Astrocyte of the cerebellum (primary cell): ENCODE data around the gene TYW1.
"Not testable (repeated sequence)": the region's sequence is repeated elsewhere in the genome, so short reads cannot be mapped to it uniquely, and the experiment has no call there.

Source experiments
- DNase-seq: peaks from one replicate; pipeline ENCODE4 v3.0.0-alpha.2; 2011; ENCODE audit warnings: low read depth
- H3K4me3 ChIP-seq: 2 replicates; pipeline ENCODE4 v1.5.1; 2011; ENCODE audit warnings: mild to moderate bottlenecking, low read depth, low read length, moderate library complexity
- in situ Hi-C: cut with HindIII; loops from 2 replicates; pipeline ENCODE4 v1.10.0; 2017; ENCODE audit warnings: low sequenced_read_pairs
- TF ChIP-seq, protein P1 (sequence below): IDR thresholded peaks from 2 replicates; pipeline ENCODE4 v1.5.1; 2012; ENCODE audit warnings: low read length, low read depth, moderate library complexity, mild to moderate bottlenecking; ENCODE audit errors: missing control alignments

The TYW1 gene

GRCh38 chr7:67105377-67105776, 108.7 kb downstream of the TYW1 start:
- H3K4me3 ChIP-seq: no peak overlapping the region
- in situ Hi-C loops: no loop called here
- no peak for DNase-seq
- TF ChIP-seq, protein P1, sequence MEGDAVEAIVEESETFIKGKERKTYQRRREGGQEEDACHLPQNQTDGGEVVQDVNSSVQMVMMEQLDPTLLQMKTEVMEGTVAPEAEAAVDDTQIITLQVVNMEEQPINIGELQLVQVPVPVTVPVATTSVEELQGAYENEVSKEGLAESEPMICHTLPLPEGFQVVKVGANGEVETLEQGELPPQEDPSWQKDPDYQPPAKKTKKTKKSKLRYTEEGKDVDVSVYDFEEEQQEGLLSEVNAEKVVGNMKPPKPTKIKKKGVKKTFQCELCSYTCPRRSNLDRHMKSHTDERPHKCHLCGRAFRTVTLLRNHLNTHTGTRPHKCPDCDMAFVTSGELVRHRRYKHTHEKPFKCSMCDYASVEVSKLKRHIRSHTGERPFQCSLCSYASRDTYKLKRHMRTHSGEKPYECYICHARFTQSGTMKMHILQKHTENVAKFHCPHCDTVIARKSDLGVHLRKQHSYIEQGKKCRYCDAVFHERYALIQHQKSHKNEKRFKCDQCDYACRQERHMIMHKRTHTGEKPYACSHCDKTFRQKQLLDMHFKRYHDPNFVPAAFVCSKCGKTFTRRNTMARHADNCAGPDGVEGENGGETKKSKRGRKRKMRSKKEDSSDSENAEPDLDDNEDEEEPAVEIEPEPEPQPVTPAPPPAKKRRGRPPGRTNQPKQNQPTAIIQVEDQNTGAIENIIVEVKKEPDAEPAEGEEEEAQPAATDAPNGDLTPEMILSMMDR: no peak

DNA sequence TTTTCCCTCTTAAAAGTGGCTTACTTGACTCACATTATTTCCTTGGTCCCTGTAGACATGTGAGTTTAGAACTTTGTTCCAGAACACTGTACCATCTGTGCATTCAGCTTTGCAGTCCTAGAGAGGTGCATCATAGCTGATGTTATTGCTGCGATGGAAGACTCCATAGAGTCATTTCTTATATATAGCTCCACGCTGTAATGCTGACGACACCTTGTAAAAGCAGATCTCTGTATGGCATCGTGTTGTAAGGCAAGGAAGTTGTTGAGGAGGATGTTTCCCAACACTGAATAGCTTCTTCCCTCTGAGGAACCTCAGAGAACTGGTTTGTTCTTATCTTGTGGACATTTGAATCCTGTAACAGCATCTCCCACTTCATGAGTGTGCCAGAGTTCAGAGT, 109.6 kb downstream of the TYW1 start:
- H3K4me3 ChIP-seq, in situ Hi-C loops, DNase-seq: not testable (repeated sequence)

DNA sequence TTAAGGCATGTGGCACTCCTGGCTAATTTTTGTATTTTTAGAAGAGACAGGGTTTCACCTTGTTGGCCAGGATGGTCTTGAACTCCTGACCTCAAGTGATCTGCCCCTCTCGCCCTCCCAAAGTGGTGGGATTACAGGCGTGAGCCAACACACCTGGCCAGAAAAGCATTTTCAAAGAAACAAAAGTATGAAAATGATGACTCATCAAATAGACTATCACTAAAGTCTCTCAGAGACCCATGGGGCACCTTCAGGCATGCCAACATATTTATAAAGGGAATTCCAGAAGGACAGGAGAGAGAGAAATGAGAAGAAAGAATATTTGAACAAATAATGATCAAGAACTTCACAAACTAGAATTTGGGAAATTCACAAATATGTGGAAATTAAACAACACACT, 114.7 kb downstream of the TYW1 start:
- H3K4me3 ChIP-seq, in situ Hi-C loops: not testable (repeated sequence)

GRCh38 chr7:67114483-67115246, 118.0 kb downstream of the TYW1 start:
- in situ Hi-C loops, H3K4me3 ChIP-seq, DNase-seq: not testable (repeated sequence)

More for the DNA sequence above, 114.7 kb downstream of the TYW1 start:
- not testable (repeated sequence) for DNase-seq

DNA sequence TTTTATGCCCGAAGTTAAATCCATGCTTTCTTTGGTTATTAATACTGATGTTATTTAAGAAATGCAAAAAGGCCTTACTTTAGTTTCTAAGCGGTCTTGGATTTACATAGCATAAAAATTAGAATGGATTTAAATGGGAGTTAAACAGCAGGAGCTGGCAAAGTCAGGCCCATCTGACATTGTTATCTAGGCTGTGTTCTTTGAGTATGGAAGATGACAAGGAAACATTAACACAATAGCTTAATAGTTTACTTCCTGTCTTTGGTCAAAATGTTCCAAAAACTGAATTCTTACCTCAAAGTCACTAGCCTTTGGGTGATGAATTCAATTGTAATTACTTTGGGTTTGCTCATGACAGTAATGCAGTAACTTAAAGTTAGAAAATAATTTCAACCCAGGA, 123.9 kb downstream of the TYW1 start:
- DNase-seq, H3K4me3 ChIP-seq, in situ Hi-C loops: not testable (repeated sequence)

- H3K4me3 ChIP-seq, DNase-seq, in situ Hi-C loops: not testable (repeated sequence)
Measured at GRCh38 chr7:67128257-67128656, 131.6 kb downstream of the TYW1 start.

- H3K4me3 ChIP-seq, DNase-seq, in situ Hi-C loops: not testable (repeated sequence)
Measured at GRCh38 chr7:67130766-67131165, 134.1 kb downstream of the TYW1 start.

GRCh38 chr7:67134912-67135311, 138.3 kb downstream of the TYW1 start:
- in situ Hi-C loops, DNase-seq: not testable (repeated sequence)

GRCh38 chr7:67135617-67136486, 139.2 kb downstream of the TYW1 start:
- in situ Hi-C loops, H3K4me3 ChIP-seq, DNase-seq: not testable (repeated sequence)

More at GRCh38 chr7:67134912-67135311, 138.3 kb downstream of the TYW1 start:
- not testable (repeated sequence) for H3K4me3 ChIP-seq

DNA sequence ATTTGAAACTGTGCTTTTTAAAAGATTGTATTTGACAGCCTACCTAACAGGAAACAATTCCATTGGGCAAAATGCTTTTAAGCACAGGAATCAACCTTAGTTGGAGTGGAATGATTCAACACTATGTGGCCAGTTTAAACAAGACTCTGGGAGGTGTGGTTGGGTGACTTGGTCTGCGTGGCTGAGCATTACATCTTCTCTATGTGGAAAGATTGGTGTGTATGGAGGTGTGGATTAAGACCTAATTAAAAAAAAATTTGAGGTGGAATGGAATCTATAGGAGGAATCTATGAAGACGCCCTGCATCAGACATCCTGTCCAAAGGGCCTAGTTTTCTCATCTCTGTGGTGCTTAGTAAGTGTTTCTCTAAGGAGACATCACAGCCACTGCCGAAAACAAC, 140.9 kb downstream of the TYW1 start:
- H3K4me3 ChIP-seq, DNase-seq, in situ Hi-C loops: not testable (repeated sequence)

DNA sequence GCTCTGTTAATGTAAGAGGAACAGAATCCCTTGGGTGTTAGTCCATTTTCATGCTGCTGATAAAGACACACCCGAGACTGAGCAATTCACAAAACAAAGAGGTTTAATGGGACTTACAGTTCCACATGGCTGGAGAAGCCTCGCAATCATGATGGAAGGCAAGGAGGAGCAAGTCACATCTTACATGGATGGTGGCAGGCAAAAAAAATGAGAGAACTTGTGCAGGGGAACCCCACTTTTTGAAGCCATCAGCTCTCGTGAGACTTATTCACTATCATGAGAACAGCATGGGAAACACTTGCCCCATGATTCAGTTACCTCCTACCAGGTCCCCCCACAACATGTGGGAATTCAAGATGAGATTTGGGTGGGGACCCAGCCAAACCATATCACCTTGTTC, 143.2 kb downstream of the TYW1 start:
- H3K4me3 ChIP-seq, DNase-seq, in situ Hi-C loops: not testable (repeated sequence)

- H3K4me3 ChIP-seq, DNase-seq, in situ Hi-C loops: not testable (repeated sequence)
Measured at GRCh38 chr7:67141001-67141400, 144.4 kb downstream of the TYW1 start.

GRCh38 chr7:67143091-67143786, 146.6 kb downstream of the TYW1 start:
- DNase-seq, in situ Hi-C loops, H3K4me3 ChIP-seq: not testable (repeated sequence)

- DNase-seq, in situ Hi-C loops: not testable (repeated sequence)
Measured at GRCh38 chr7:67145581-67146193, 149.1 kb downstream of the TYW1 start.

DNA sequence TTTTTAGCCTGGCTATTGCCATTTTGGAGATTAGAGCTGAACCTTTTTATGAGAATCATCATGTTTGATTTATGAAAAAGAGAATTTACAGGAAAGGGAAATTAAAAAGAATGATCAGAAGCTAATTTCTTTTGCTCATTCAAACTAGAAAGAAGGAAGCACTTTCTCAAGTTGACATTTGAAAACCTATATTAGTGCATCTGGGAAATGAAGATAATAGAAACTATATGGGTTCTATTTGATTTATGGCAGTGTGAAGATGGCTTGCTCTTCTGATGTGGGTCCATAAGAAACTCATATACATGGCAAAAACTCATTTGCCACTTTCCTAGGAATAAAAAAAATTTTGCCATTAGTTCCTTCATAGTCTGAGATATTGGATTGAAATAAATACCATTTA, 152.5 kb downstream of the TYW1 start:
- in situ Hi-C loops, DNase-seq, H3K4me3 ChIP-seq: not testable (repeated sequence)

More at GRCh38 chr7:67145581-67146193, 149.1 kb downstream of the TYW1 start:
- H3K4me3 ChIP-seq: not testable (repeated sequence)
